OCI-LY3 (cell line): ENCODE data around the gene TMEM266.

ENCODE experiments used
- EZH2phosphoT487 ChIP-seq: fragments of 200-600 bp; shearing (Covaris generic); IDR thresholded peaks from 2 replicates; pipeline ENCODE4 v1.6.1; 2018; ENCODE audit warnings: antibody characterized with exemption, mixed run types, low read depth
- TF ChIP-seq, protein P1 (sequence below): fragments of 200-600, 300-600 bp; sonication (generic); IDR thresholded peaks from 2 replicates; pipeline ENCODE4 v1.5.1; 2014; ENCODE audit warnings: antibody characterized with exemption, low read length, low read depth

DNA sequence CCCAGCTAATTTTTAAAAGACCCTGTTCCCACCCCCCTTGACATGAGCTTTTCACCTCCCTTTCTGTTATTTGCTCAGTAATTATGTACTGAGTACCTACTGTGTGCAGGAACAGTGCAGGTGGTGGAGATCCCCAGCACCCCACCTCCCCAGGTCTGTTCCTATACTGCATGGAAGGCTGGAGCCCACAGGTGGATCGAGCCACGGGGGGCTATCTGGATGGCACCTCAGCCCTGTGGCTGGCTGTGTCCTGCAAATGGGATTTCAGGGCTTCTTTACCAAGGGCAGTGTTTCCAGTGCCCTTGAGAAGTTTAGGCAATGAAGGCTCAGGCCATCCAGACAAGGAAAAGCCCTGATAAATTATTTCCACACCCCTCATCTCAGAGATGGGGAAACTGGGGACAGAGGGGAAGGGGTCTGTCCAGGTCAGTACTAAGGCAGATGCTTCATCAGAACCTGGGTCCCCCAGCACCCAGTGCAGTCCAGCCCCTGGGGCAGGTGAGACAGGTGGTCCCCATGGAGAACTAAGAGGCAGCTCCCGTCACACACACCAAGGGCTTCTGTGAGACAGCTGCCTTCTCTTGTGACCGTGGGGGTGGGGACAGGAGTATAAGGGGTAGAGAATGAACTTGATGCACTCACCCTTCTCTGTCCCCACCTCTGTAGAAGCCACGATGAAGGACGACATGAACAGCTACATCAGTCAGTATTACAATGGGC, 141.9 kb downstream of the TMEM266 start:
- TF ChIP-seq, protein P1, sequence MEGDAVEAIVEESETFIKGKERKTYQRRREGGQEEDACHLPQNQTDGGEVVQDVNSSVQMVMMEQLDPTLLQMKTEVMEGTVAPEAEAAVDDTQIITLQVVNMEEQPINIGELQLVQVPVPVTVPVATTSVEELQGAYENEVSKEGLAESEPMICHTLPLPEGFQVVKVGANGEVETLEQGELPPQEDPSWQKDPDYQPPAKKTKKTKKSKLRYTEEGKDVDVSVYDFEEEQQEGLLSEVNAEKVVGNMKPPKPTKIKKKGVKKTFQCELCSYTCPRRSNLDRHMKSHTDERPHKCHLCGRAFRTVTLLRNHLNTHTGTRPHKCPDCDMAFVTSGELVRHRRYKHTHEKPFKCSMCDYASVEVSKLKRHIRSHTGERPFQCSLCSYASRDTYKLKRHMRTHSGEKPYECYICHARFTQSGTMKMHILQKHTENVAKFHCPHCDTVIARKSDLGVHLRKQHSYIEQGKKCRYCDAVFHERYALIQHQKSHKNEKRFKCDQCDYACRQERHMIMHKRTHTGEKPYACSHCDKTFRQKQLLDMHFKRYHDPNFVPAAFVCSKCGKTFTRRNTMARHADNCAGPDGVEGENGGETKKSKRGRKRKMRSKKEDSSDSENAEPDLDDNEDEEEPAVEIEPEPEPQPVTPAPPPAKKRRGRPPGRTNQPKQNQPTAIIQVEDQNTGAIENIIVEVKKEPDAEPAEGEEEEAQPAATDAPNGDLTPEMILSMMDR, result no peak
- TF ChIP-seq EZH2phosphoT487, result no peak
